ENCODE data around the gene OST4.
"Not testable (repeated sequence)": the region's sequence is repeated elsewhere in the genome, so short reads cannot be mapped to it uniquely, and the experiment has no call there.

The OST4 gene

DNA sequence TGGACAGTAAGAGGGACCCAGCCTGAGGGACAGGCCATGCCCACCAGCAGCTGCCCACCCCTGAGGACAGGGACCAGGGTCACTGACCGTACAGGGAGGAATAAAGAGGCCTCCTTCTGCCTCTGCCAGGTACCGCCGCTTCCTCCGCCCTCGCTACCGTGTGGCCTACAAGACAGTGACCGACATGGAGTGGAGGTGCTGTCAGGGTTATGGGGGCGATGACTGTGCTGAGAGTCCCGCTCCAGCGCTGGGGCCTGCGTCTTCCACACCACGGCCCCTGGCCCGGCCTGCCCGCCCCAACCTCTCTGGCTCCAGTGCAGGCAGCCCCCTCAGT, 9.1 kb upstream of the OST4 start:
- no peak overlapping the region for H3K4me3 ChIP-seq (ENCODE audit: insufficient read length, low read depth)

DNA sequence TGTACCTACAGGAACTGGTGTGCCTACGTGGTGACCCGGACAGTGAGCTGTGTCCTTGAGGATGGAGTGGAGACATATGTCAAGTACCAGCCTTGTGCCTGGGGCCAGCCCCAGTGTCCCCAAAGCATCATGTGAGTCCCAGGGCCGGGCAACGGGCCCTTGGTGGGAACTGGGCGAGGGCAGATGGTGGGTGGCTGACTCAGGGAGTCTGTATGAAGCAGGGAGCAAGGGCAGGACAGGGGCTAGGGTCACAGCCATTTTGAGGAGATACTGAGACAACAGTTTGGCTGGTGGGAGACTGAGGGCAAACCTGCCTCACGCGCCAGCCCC, 8.7 kb upstream of the OST4 start:
- H3K9ac ChIP-seq (ENCODE audit: insufficient read length, low read depth), result no peak overlapping the region

More for the DNA sequence above, 9.1 kb upstream of the OST4 start:
- Histone ChIP-seq H3K9ac (ENCODE audit: insufficient read length, low read depth) (peak overlapping the region; percentile 47), H3K4me1 (ENCODE audit: insufficient read depth, insufficient read length) (peaks cover 7% of the 10 kb centered on the region), H3K9me3 (ENCODE audit: insufficient read depth, low read length) (no peaks in the 10 kb centered on the region), H3K27me3 (ENCODE audit: insufficient read depth, insufficient read length) (no peaks in the 10 kb centered on the region), H3K36me3 (ENCODE audit: insufficient read depth, insufficient read length, low read length) (no peaks in the 10 kb centered on the region)
- DNase-seq (ENCODE audit: low read depth, low spot score), result no peak
- TF ChIP-seq ZNF274 (IDR thresholded peaks at IDR 0.05; ENCODE audit: low read depth, low read length), result no peak

DNA sequence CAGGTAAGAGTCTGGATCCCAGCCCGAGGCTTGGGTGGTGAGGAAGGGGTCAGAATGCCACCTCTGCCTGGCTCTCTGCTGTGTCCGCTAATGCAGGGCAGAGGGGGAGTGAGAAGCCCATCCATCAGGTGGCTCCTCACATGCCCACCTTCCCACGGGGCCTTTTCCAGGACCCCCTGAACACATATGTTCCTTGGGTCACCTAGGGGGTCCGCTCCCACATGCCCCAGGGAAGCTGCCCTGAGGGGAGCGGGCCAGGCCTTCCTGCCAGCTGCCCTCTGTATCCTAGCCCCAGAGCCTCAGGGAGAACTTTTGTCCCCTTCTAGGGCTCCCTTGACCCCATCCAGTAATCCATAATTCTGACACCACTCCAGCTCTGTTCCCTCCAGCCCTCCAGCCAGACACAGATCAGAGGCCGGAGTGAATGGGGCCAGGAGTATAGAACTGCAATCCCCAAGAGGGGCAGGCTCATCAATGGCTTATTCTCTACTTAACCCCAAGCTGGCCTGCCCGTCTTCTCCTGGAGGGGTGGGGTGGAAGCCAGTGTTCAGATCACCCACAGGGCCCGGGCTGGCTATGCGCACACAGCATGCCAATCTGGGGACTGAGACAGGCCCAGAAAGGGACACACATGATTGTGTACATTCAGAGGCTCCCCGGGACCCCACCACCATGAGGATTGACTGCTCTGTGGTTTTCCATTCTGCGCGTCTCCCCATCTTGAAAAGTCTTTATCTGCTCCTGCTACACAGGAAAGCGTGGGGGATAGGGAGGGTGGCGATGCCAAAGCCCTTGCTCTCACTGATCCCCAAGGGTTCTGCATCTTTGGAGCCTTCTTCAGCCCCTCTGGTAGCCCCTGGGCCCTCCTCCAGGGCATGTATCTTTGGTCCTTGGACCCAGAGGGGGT, 8.0 kb upstream of the OST4 start:
- Histone ChIP-seq H3K4me1 (ENCODE audit: insufficient read depth, insufficient read length) (peaks cover 5% of the 10 kb centered on the region), H3K9ac (ENCODE audit: insufficient read length, low read depth) (no peak overlapping the region), H3K27me3 (ENCODE audit: insufficient read depth, insufficient read length) (no peaks in the 10 kb centered on the region), H3K4me3 (ENCODE audit: insufficient read length, low read depth) (no peak overlapping the region), H3K36me3 (ENCODE audit: insufficient read depth, insufficient read length, low read length) (no peaks in the 10 kb centered on the region), H3K9me3 (ENCODE audit: insufficient read depth, low read length) (no peaks in the 10 kb centered on the region)
- no peak for DNase-seq (ENCODE audit: low read depth, low spot score)
- TF ChIP-seq YY1 (IDR thresholded peaks at IDR 0.05; ENCODE audit: insufficient read depth, insufficient read length) (no peak), SUZ12 (IDR thresholded peaks at IDR 0.05; ENCODE audit: extremely low read depth, insufficient read depth, insufficient read length) (no peak), ZNF274 (IDR thresholded peaks at IDR 0.05; ENCODE audit: low read depth, low read length) (no peak)

More for the DNA sequence above, 8.7 kb upstream of the OST4 start:
- peaks cover 5% of the 10 kb centered on the region for H3K4me1 ChIP-seq (ENCODE audit: insufficient read depth, insufficient read length)
- no peak overlapping the region for H3K4me3 ChIP-seq (ENCODE audit: insufficient read length, low read depth)
- no peaks in the 10 kb centered on the region for H3K36me3 ChIP-seq (ENCODE audit: insufficient read depth, insufficient read length, low read length)
- no peak for DNase-seq (ENCODE audit: low read depth, low spot score)
- H3K9me3 ChIP-seq (ENCODE audit: insufficient read depth, low read length), result no peaks in the 10 kb centered on the region
- no peak for TF ChIP-seq YY1 (IDR thresholded peaks at IDR 0.05; ENCODE audit: insufficient read depth, insufficient read length)
- TF ChIP-seq ZNF274 (IDR thresholded peaks at IDR 0.05; ENCODE audit: low read depth, low read length), result no peak
- TF ChIP-seq SUZ12 (IDR thresholded peaks at IDR 0.05; ENCODE audit: extremely low read depth, insufficient read depth, insufficient read length), result no peak
- H3K27me3 ChIP-seq (ENCODE audit: insufficient read depth, insufficient read length), result no peaks in the 10 kb centered on the region

DNA sequence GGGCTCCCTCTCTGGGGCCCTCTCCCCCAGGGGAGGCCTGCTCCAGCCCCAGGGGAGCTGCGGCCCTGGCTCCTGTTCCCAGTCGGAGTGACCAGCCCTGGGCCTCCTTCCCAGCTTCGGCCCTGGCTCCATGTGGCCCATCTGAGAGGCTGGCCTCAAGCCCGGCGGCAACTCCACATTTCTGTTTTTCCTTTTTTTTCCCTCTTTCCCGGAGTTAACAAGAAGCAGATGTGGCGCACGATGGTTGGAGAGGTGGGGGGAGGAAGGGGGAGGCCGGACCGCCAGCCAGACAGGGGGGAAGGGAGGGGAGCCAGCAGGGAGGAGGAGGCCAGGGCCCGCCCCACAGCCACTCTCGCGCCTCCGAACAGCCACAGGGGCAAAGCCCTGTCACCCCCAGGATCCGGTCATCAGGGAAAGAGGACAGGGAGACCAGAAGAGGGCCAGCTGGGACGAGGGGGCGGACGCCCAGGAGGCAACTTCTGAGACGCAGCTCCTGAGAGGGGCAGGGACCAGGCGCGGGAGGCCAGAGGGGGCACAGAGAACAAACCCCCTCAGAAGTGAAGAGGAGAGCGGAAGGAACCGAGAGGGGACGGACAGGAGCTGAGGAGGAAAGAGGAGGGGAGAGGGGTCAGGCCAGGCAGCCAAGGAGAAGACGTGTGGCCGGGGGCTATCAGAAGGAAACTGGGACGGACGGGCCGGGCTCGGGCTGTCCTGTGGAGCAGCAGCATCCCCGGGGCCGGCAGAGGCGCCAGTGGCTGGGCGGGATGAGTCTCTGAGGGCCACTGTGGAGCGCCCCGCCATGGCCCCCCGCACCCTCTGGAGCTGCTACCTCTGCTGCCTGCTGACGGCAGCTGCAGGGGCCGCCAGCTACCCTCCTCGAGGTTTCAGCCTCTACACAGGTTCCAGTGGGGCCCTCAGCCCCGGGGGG, 7.1 kb upstream of the OST4 start, which contains the start of gene EMILIN1:
TSS of gene EMILIN1 (plus strand) at position 349 of the 928 bp plus-strand sequence. CDS start at position 800, 451 bp downstream.
- no peaks in the 10 kb centered on the region for H3K27me3 ChIP-seq (ENCODE audit: insufficient read depth, insufficient read length)
- TF ChIP-seq SUZ12 (IDR thresholded peaks at IDR 0.05; ENCODE audit: extremely low read depth, insufficient read depth, insufficient read length) (no peak), ZNF274 (IDR thresholded peaks at IDR 0.05; ENCODE audit: low read depth, low read length) (no peak), YY1 (IDR thresholded peaks at IDR 0.05; ENCODE audit: insufficient read depth, insufficient read length) (no peak)
- no peak within 1 kb of the TSS for H3K4me3 ChIP-seq (ENCODE audit: insufficient read length, low read depth)
- H3K9ac ChIP-seq (ENCODE audit: insufficient read length, low read depth), result peak within 1 kb of the TSS; percentile 61
- no peaks in the 10 kb centered on the region for H3K36me3 ChIP-seq (ENCODE audit: insufficient read depth, insufficient read length, low read length)
- no peak for DNase-seq (ENCODE audit: low read depth, low spot score)
- no peaks in the 10 kb centered on the region for H3K9me3 ChIP-seq (ENCODE audit: insufficient read depth, low read length)
- peaks cover 5% of the 10 kb centered on the region for H3K4me1 ChIP-seq (ENCODE audit: insufficient read depth, insufficient read length)

DNA sequence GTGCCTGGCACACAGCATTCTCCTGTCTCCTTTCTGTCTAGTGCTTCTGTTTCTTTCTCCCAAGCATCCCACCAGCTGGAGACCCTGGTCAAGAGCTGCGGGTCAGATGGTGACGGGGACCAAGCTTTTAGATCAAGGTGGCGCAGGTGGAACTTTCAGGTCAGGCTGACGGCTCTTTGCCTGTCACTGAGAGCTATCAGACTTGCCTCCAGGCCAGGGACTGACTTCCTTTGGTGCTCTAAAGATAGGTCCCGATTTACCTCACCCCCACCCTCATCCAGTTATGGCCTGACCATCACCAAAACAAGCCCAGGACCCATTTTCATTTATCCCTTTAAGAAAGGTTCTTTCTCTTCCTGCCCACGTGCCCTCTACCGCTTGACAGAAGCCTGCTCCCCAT, 5.8 kb upstream of the OST4 start:
- DNase-seq (ENCODE audit: low read depth, low spot score), result no peak
- Histone ChIP-seq H3K9me3 (ENCODE audit: insufficient read depth, low read length) (no peaks in the 10 kb centered on the region), H3K4me1 (ENCODE audit: insufficient read depth, insufficient read length) (peaks cover 3% of the 10 kb centered on the region), H3K27me3 (ENCODE audit: insufficient read depth, insufficient read length) (no peaks in the 10 kb centered on the region), H3K9ac (ENCODE audit: insufficient read length, low read depth) (no peak overlapping the region), H3K36me3 (ENCODE audit: insufficient read depth, insufficient read length, low read length) (no peaks in the 10 kb centered on the region), H3K4me3 (ENCODE audit: insufficient read length, low read depth) (no peak overlapping the region)
- TF ChIP-seq SUZ12 (IDR thresholded peaks at IDR 0.05; ENCODE audit: extremely low read depth, insufficient read depth, insufficient read length) (no peak), ZNF274 (IDR thresholded peaks at IDR 0.05; ENCODE audit: low read depth, low read length) (no peak), YY1 (IDR thresholded peaks at IDR 0.05; ENCODE audit: insufficient read depth, insufficient read length) (no peak)

DNA sequence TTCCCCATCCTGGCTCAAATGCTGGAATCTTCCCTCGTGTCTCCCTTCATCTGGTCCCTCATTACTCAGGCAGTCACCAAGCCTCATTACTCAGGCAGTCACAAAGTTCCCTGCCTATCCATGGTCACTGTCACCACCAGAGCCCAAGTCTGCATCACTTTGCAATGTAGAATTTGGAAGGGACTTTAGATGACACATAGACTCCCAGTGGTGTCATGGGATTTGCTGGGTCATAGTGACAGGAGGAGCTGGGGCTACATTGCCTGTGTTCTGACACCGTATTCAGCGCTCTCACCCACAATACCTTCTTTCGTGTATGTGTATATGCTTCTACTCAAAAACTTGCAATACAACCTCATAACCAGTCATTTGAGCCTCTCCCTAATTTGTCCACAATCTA, 4.9 kb upstream of the OST4 start:
- Histone ChIP-seq H3K27me3 (ENCODE audit: insufficient read depth, insufficient read length) (no peaks in the 10 kb centered on the region), H3K9ac (ENCODE audit: insufficient read length, low read depth) (no peak overlapping the region), H3K4me3 (ENCODE audit: insufficient read length, low read depth) (no peak overlapping the region), H3K36me3 (ENCODE audit: insufficient read depth, insufficient read length, low read length) (no peaks in the 10 kb centered on the region), H3K9me3 (ENCODE audit: insufficient read depth, low read length) (no peaks in the 10 kb centered on the region), H3K4me1 (ENCODE audit: insufficient read depth, insufficient read length) (peaks cover 3% of the 10 kb centered on the region)
- no peak for TF ChIP-seq ZNF274 (IDR thresholded peaks at IDR 0.05; ENCODE audit: low read depth, low read length)
- no peak for TF ChIP-seq SUZ12 (IDR thresholded peaks at IDR 0.05; ENCODE audit: extremely low read depth, insufficient read depth, insufficient read length)
- no peak for TF ChIP-seq YY1 (IDR thresholded peaks at IDR 0.05; ENCODE audit: insufficient read depth, insufficient read length)
- no peak for DNase-seq (ENCODE audit: low read depth, low spot score)

DNA sequence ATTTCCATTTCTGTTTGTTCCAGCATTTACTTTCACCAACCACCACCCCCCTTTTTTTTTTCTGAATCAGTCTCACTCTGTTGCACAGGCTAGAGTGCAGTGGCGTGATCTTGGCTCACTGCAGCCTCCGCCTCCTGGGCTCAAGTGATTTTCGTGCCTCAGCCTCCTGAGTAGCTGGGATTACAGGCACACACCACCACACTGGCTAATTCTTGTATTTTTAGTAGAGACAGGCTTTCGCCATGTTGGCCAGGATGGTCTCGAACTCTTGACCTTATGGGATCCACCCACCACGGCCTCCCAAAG, 4.1 kb upstream of the OST4 start:
- not testable (repeated sequence) for DNase-seq (ENCODE audit: low read depth, low spot score); H3K9ac ChIP-seq (ENCODE audit: insufficient read length, low read depth); H3K27me3 ChIP-seq (ENCODE audit: insufficient read depth, insufficient read length); H3K4me3 ChIP-seq (ENCODE audit: insufficient read length, low read depth); H3K9me3 ChIP-seq (ENCODE audit: insufficient read depth, low read length); H3K4me1 ChIP-seq (ENCODE audit: insufficient read depth, insufficient read length); H3K36me3 ChIP-seq (ENCODE audit: insufficient read depth, insufficient read length, low read length)
